Activated CD4-positive, alpha-beta T cell treated with anti-CD3 and anti-CD28 coated beads, Interleukin-10, Interleukin-2, amounts not matched to agents 100 ng/mL and 50 ng/mL, durations not matched to agents 16 hours and 8 hours (primary cell): ENCODE measurements around the gene NAA40.
A peak's percentile ranks its signal among the peaks of the same experiment; 100 is the strongest.

ENCODE experiments used
- DNase-seq: peaks from one replicate; pipeline ENCODE4 v3.0.0-alpha.2; 2020

The NAA40 gene

DNA sequence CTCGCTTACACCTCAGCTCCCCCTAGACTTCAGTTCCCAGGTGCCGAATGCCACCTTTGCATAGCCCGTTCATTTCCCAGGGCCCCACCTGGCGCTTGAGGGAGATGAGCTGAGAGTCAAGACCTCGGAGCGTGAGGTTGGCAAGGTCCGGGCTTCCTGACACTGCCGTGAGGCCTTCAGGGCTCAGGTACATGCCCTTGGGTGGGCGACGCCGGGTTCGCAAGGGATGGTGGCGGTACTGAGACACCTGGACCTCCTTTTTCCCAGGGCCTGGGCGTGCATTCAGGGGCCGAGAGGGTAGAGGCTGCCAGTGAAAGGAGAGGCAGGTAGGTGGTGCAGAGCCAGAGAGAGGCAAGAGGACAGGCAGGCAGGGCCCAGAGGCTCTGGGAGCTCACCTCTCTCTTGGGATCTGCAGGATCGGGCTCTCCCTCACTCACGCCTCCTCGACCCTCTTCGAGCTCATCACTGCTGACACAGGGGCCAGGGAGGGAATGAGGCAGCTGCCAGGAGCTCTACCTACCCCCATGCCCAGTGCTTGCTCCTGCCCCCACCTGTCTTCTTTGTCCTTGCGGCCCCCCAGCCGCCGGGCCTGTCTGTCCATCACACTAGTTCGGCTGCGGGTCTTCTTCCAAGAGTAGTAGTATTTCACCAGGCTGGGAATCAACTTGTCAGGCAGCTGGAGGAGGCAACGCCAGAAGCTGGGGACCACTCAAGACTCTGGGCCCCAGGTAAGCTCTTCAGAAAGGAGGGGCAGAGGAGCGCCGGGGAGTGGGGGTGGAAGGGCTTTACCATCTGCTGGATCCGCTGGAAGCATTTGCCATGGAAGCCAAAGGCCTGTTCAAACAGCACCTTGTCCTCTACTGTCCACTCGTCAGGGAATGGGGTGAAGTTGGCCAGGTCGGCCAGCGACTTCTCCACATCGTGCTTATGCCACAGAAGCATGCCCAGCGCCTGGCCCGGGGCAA is 24.7 kb upstream of the NAA40 start:
- DNase-seq: no peak

DNA sequence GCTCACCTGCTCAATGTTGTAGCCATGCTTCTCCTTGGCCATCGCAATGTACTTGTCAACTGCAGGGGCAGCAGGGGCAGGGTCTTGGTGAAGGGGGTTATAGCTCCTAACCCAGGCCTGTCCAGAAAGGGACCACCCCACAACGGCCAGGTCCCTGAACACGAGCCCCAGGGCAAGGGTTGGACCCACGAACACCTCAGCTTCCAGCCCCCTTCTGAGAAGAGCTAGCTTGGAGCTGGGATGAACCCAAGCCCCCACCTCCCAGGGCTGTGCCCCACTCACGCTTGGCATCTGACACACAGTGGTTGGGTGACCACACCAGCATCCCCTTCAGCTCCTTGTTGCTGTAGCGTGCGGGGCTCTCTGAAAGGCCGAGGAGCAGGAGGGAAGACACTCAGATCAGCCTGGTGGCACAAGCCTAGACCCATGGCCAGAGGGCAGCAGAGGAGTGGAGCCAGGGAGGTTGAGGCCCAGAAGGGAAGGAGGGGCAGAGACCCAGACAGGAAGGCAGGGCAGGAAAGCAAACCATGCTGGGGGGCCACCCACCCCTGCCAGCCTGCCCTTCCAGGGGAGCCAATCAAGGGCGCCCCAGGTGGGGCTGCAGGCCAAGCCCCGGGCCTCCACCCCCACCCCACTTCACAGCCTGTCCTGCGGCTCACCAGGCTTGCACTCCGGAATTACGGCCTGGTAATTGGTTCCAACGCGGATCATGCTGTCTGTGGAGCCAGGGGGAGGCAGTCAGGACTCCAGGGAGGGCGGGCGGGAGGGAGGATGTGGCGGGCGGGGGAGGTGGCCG is 23.7 kb upstream of the NAA40 start:
- no peak for DNase-seq

GRCh38 chr11:63915961-63916836 is 22.6 kb upstream of the NAA40 start:
- peak; percentile 32 for DNase-seq

DNA sequence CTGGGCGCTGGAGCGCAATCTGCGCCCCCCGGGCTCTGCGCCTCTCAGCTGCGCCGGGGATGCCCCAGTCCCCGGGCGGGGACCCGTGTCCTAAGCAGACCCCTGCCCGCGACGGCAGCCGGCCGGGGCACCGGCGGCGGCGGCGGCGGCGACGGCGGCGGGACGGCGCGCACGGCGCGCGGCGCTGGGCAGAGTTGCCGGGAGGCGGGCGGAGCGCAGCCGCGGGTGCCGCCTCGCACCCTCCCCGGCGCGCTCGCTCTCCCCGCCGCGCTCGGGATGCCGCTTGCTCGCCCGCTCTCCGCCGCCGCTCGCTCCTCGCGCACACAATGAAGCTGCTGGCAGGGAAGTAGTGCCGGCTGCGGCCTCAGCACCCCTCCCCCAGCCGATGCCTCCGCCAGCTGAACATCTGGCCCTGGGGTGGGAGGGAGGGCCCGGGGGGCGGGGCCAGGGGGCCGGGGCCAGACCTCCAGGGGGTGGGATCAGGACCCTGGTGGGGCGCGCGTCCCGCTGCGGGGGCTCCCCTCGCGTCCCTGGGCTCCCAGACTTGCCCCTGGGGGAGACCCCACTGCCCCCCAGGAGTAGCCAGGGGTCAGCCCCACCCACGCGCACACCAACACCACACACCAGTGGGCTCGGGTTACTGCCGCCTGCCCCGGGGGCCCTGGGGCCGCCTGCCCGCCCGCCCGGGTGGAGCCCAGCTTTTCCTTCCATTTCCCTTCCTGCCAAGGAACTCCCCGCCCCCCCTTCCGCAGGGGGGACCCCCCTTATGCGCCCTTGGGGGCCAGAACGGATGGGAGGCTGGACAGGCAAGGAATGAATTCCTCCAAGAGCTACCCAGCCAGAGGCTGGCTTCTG is 21.7 kb upstream of the NAA40 start, which contains the start of gene RCOR2:
Gene RCOR2 (minus strand): TSS at position 328 of the 855 bp plus-strand sequence. CDS start 708 bp downstream, outside the sequence.
- peak; percentile 61 for DNase-seq

DNA sequence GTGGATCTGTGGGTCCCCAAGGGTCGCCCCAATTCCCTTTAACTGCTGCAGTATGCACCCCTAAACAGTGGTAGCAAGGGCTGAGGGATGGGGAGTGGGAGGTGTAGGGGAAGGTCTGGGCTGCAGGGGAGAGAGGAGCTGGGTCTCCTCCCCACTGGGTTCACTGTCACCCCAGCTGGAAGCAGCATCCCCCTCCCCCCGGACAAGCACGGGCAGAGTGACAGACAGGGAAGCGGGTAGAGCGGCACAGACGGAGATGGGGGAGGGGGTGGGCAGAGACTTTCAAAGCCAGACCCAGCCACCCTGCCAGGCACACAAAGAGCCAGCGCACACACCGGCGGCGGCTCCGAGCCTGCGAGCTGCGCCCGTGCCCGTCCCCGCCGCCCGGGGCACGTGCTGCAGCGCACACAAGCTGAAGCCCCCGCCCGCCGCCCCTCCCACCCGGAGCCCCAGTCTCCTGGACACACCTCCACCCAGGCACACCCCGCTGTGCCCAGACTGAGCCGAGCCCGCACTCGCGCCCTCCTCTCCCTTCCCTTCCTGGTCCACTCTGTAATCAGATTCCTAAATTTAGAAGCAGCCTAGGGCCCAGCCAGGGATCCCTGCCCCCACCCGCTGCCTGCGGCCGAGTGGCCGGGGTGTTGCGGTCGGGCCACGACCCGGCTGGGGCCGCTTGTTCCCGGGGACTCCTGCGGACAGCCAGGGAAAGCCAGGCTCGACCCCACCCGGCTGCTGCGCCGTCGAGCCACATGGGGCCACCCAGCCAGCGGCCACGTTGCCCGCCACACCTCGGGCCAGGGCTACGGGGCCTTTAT is 20.9 kb upstream of the NAA40 start:
- DNase-seq: peak; percentile 26

GRCh38 chr11:63918507-63919191 is 20.2 kb upstream of the NAA40 start:
- no peak for DNase-seq

DNA sequence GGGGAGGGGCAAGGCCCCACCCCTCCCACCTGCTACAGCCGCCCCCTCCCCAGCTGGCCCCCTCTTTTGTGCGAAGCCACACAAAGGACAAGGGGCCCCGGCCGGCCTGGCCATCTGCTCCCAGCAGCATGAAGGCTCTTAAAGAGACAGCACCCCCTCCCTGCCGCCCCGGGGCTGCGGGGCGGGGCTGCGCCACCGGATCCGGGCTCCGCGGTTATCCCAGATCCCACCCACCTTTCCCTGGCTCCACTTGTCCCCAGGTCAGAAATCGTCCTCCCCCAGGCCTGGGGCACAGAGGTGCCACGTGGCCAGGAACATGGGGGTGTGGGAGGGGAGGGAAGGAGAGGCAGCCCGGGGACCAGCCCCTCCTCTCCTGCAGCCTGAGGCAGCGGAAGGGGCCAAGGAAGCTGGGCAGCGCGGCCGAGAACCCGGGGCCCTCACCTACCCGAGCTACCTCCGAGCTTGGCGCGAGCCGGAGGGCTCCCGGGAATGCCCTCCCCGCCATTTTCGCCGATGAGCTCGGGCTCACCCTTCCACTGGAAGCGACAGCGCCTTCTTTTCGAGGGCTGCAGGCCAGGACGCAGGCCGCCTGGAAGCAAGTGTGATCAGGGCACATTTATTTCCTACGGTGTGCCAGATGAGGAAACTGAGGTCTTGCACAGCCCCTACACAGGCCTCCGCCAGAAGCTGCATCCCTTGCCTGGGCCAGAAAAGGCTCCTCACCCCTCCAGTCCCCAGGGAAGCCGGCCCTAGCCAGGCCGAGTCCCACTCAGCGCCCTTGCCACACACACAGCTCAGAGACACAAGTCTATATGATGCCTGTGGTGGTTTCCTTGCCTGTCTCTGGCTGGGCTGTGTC is 19.3 kb upstream of the NAA40 start:
- DNase-seq: no peak

- no peak for DNase-seq
Observed at GRCh38 chr11:63920126-63920938, 18.5 kb upstream of the NAA40 start.

DNA sequence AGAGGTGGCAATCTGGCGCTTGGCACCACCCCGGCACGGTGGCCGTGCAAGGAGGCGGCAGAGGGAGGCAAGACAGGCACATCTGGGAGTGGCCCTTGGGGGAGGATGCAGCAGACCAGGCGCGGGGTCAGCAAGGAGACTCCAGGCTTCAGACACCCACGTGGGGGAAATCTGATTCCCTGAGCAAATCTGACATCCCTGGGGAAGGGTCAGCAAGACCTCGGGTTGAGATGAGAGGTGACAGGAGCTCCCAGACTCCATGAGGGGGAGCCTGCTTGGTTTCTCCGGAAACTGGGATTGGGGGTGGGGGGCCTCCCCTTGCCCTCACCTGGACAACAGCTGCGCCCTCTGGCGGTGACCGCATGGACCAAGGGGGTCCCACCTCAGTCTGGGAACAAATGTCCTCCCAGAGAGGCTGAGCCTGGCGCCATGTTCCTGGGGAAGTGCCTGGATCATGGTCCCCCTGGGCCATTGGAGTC is 17.8 kb upstream of the NAA40 start:
- DNase-seq: peak; percentile 39

DNA sequence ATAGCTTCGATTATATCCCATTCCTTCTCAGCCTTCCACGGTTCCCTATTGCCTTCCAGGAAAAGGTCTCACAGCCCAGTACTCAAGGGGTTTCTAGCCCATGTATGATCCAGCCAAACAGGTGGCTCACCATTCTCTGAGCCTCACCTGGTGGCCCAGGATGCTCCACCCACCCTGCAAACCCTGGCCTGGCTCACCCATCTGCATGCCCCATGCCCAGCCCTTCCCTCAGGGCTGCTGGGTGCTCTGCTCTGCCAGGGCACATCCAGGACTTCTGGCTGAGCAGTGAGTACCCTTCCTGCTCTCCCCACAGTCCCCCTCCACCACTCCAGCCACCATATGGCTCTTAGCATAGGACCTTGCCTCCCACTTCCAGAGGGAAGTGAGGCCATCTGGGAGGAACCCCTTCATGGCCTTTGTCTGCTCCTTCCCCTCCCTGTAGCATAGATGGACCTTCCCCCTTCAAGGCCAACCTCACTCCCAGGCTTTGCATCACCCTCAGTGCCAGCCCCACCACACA is 16.1 kb upstream of the NAA40 start:
- DNase-seq: no peak

DNA sequence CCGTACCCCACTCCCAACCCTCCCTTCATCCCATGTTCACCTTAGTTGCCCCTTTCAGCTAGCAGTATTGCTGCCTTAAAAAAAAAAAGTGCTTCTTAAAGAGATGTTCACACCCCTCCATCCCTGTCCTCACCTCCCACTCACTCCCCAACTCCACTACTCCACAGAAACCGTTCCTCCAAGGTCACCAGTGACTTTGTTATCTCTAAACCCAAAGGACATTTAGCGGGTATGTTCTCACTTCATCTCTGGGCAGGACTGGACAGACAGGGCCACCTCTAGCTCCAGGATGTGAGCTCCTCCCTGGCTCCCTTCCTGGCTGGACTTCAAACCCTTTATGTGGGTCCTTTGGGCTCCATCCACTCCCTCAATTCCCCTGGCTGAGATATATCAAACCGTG is 15.5 kb upstream of the NAA40 start:
- DNase-seq: no peak

DNA sequence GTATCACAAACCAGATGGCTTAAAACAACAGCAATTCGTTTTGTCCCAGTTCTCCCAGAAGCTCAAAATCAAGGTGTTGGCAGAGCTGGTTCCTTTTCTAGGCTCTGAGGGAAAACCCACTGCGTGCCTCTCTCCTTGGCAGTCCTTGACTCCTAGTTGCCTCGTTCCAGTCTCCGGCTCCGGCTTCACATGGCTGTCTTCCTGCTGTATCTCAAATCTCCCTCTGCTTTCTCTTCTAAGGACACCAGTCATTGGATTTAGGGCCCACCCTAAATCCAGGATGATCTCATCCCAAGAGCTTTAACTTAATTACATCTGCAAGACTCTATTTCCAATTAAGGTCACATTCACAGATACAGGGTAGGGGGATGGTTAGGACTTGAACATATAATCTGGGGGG is 9.2 kb upstream of the NAA40 start:
- DNase-seq: no peak

- DNase-seq: no peak
Observed at GRCh38 chr11:63931045-63931444, 7.8 kb upstream of the NAA40 start.

- DNase-seq: no peak
Observed at GRCh38 chr11:63931876-63932275, 6.9 kb upstream of the NAA40 start.

- DNase-seq: no peak
Observed at GRCh38 chr11:63933459-63933858, 5.3 kb upstream of the NAA40 start.

DNA sequence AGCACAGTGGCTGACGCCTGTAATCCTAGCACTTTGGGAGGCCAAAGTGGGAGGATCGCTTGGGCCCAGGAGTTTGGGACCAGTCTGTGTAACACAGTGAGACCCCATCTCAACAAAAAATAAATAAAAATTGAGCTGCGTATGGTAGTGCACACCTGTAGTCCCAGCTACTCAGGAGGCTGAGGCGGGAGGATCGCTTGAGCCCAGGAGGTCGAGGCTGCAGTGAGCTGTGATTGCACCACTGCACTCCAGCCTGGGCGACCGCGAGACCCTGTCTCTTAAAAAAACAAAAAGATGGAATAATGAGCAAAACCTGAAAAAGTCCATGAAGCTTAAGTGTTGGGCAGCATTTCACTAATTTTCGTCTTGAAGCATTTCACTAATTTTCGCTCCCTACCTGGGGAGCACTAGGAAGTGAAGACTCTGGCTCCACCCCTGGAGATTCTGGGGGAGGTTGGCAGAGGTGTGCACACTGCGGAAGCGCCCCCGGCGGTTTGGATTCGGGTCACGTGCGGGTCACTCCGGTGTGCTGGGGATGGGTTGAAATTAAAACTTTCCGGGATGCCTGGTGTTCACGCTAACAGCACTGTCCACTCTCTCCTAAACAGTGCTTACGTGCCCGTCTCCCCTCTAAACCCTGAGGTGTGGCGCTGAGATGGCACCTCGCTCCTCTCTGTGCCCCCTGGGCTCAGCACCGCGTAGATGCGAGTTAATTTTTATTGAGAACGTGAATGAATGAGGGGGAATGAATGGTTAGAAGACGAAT is 906 bp upstream of the NAA40 start:
- peak; percentile 26 for DNase-seq

GRCh38 chr11:63939397-63939891 is 642 bp downstream of the NAA40 start:
- DNase-seq: no peak
